ENCODE measurements around the gene IL17C.

DNA sequence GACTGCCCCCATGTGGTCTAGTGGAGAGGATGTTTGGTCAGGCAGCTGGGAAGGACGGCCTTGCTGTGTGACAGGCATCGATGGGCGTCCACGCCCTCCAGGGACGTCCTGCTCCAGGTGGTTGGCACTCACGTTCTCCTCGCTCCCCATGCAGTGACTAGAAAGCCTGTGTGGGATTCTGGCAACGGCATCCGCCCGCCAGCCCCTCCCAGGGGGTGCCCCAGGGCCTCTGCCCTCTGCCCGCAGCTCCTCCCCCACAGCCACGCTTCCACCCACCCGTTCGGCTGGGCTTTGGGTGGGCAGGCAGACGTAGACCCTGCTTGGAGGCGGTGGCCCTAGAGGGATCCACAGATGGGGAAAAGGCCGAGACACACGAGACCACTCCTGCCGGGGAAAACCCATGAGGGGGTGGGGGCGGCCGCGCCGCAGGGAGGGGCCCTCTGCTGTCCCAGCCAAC is 4.7 kb upstream of the IL17C start:
- TF ChIP-seq CTCF (conservative IDR thresholded peaks at IDR 0.05; ENCODE audit: low read length) (peak; percentile 59), EZH2phosphoT487 (IDR thresholded peaks at IDR 0.05; ENCODE audit: borderline replicate concordance, low read depth, low read length) (no peak)
